Mesendoderm (in vitro differentiated cells): ENCODE data around the gene PDAP1.
"Not testable (repeated sequence)": the region's sequence is repeated elsewhere in the genome, so short reads cannot be mapped to it uniquely, and the experiment has no call there.

ENCODE experiments used
- DNase-seq: peaks from one replicate; pipeline ENCODE4 v3.0.0; 2013
- H2AK5ac ChIP-seq: 2 replicates; pipeline ENCODE4 v1.6.1; 2013; ENCODE audit warnings: low read length, inconsistent platforms
- H2BK120ac ChIP-seq: 2 replicates; pipeline ENCODE4 v1.6.1; 2013; ENCODE audit warnings: low read depth, mild to moderate bottlenecking, low read length, moderate library complexity, mixed read lengths
- H2BK15ac ChIP-seq: replicated peaks from 2 replicates; pipeline ENCODE4 v1.6.1; 2013; ENCODE audit warnings: low read depth, mild to moderate bottlenecking, moderate library complexity
- H2BK5ac ChIP-seq: 2 replicates; pipeline ENCODE4 v1.6.1; 2013; ENCODE audit warnings: low read length, inconsistent platforms
- H3K18ac ChIP-seq: 2 replicates; pipeline ENCODE4 v1.6.1; 2013; ENCODE audit warnings: mild to moderate bottlenecking, low read length, mixed read lengths
- H3K23ac ChIP-seq: one replicate; pipeline ENCODE4 v1.6.1; 2013; ENCODE audit warnings: low read length
- H3K27ac ChIP-seq: 2 replicates; pipeline ENCODE4 v1.5.1; 2013; ENCODE audit warnings: low read depth, mild to moderate bottlenecking, inconsistent platforms, low read length, moderate library complexity
- H3K27me3 ChIP-seq: 2 replicates; pipeline ENCODE4 v1.6.1; 2013; ENCODE audit warnings: low read length, control low read depth, mild to moderate bottlenecking, inconsistent platforms; ENCODE audit not compliant: insufficient read depth, poor library complexity
- H3K36me3 ChIP-seq: 2 replicates; pipeline ENCODE4 v1.6.1; 2013; ENCODE audit warnings: low read length, inconsistent platforms; ENCODE audit not compliant: control insufficient read depth, insufficient read depth
- H3K4ac ChIP-seq: one replicate; pipeline ENCODE4 v1.6.1; 2013; ENCODE audit warnings: low read depth, mild to moderate bottlenecking, low read length, moderate library complexity
- H3K4me1 ChIP-seq: 2 replicates; pipeline ENCODE4 v1.6.1; 2013; ENCODE audit warnings: low read depth, low read length, inconsistent platforms; ENCODE audit not compliant: control insufficient read depth
- H3K4me2 ChIP-seq: 2 replicates; pipeline ENCODE4 v1.6.1; 2013; ENCODE audit warnings: low read length
- H3K4me3 ChIP-seq: 2 replicates; pipeline ENCODE4 v1.5.1; 2013; ENCODE audit warnings: mild to moderate bottlenecking, low read length
- H3K56ac ChIP-seq: one replicate; pipeline ENCODE4 v1.6.1; 2013; ENCODE audit warnings: low read length
- H3K79me1 ChIP-seq: 2 replicates; pipeline ENCODE4 v1.6.1; 2013; ENCODE audit warnings: low read length, inconsistent platforms
- H3K79me2 ChIP-seq: 2 replicates; pipeline ENCODE4 v1.6.1; 2013; ENCODE audit warnings: mild to moderate bottlenecking, low read length; ENCODE audit not compliant: control insufficient read depth, insufficient read depth
- H3K9ac ChIP-seq: 2 replicates; pipeline ENCODE4 v1.6.1; 2013; ENCODE audit warnings: low read length, inconsistent platforms
- H4K5ac ChIP-seq: one replicate; pipeline ENCODE4 v1.6.1; 2013; ENCODE audit warnings: low read length
- H4K8ac ChIP-seq: one replicate; pipeline ENCODE4 v1.6.1; 2013; ENCODE audit warnings: low read depth, mild to moderate bottlenecking, control low read depth, low read length, moderate library complexity
- WGBS: extraction: QIAGEN DNeasy Blood & Tissue Kit; methylation state at CpG from one replicate; pipeline ENCODE4 v1.1.7; 2013; ENCODE audit warnings: low lambda C conversion rate, missing lambda C conversion rate; ENCODE audit not compliant: insufficient coverage; ENCODE audit errors: extremely low coverage; 5-methylcytosine and 5-hydroxymethylcytosine counted together

The PDAP1 gene

GRCh38 chr7:99363286-99363685 lies 45.1 kb downstream of the PDAP1 start:
- Histone ChIP-seq H3K4me3 (no peak overlapping the region), H3K18ac (no peak overlapping the region), H2BK15ac (no peak overlapping the region), H3K4me1 (no peaks in the 10 kb centered on the region), H2AK5ac (no peak overlapping the region), H3K79me2 (no peaks in the 10 kb centered on the region), H3K27ac (no peak overlapping the region), H3K79me1 (no peaks in the 10 kb centered on the region), H3K9ac (no peak overlapping the region), H3K4ac (no peak overlapping the region), H2BK120ac (no peak overlapping the region), H2BK5ac (no peak overlapping the region), H4K8ac (no peak overlapping the region), H3K36me3 (peaks cover 13% of the 10 kb centered on the region), H3K56ac (no peak overlapping the region), H4K5ac (no peak overlapping the region), H3K4me2 (no peak overlapping the region), H3K23ac (no peak overlapping the region), H3K27me3 (no peaks in the 10 kb centered on the region)
- WGBS = no CpG with 5 or more reads among the region's 5 CpGs
- no peak for DNase-seq

GRCh38 chr7:99362801-99363200 lies 45.6 kb downstream of the PDAP1 start:
- Histone ChIP-seq H3K27me3 (no peaks in the 10 kb centered on the region), H3K79me2 (no peaks in the 10 kb centered on the region), H3K79me1 (no peaks in the 10 kb centered on the region), H3K27ac (no peak overlapping the region), H3K18ac (no peak overlapping the region), H2BK5ac (no peak overlapping the region), H4K8ac (no peak overlapping the region), H3K36me3 (peaks cover 14% of the 10 kb centered on the region), H2BK15ac (no peak overlapping the region), H3K56ac (no peak overlapping the region), H3K4me3 (no peak overlapping the region), H3K4me1 (no peaks in the 10 kb centered on the region), H4K5ac (no peak overlapping the region), H3K23ac (no peak overlapping the region), H3K9ac (no peak overlapping the region), H3K4ac (no peak overlapping the region), H2BK120ac (no peak overlapping the region), H3K4me2 (no peak overlapping the region), H2AK5ac (no peak overlapping the region)
- DNase-seq = no peak
- WGBS = no CpG with 5 or more reads among the region's 3 CpGs

GRCh38 chr7:99359465-99360154 lies 48.8 kb downstream of the PDAP1 start:
- Histone ChIP-seq H3K27me3 (no peaks in the 10 kb centered on the region), H4K5ac (no peak overlapping the region), H2AK5ac (no peak overlapping the region), H2BK120ac (no peak overlapping the region), H3K79me1 (no peaks in the 10 kb centered on the region), H3K4me3 (no peak overlapping the region), H3K27ac (no peak overlapping the region), H3K79me2 (no peaks in the 10 kb centered on the region), H3K36me3 (peaks cover 14% of the 10 kb centered on the region), H3K9ac (no peak overlapping the region), H3K4ac (no peak overlapping the region), H3K18ac (no peak overlapping the region), H4K8ac (no peak overlapping the region), H3K23ac (no peak overlapping the region), H2BK5ac (no peak overlapping the region), H2BK15ac (no peak overlapping the region), H3K4me1 (no peaks in the 10 kb centered on the region), H3K56ac (no peak overlapping the region), H3K4me2 (no peak overlapping the region)
- DNase-seq = peak; percentile 60
- WGBS = no CpG with 5 or more reads among the region's 22 CpGs

GRCh38 chr7:99358521-99358920 lies 49.9 kb downstream of the PDAP1 start:
- DNase-seq, H3K27me3 ChIP-seq, H3K56ac ChIP-seq, H3K18ac ChIP-seq, H3K9ac ChIP-seq, H3K79me1 ChIP-seq, H3K4me3 ChIP-seq, H3K4me1 ChIP-seq, H3K4me2 ChIP-seq, H3K4ac ChIP-seq, H2AK5ac ChIP-seq, H2BK120ac ChIP-seq, H2BK15ac ChIP-seq, H2BK5ac ChIP-seq, H3K23ac ChIP-seq, H4K5ac ChIP-seq, H3K27ac ChIP-seq, H4K8ac ChIP-seq, H3K79me2 ChIP-seq: not testable (repeated sequence)
- peaks cover 14% of the 10 kb centered on the region for H3K36me3 ChIP-seq
- WGBS = no CpG with 5 or more reads among the region's 15 CpGs

GRCh38 chr7:99357701-99358490 lies 50.5 kb downstream of the PDAP1 start:
- H3K18ac ChIP-seq = no peak overlapping the region
- H3K23ac ChIP-seq = no peak overlapping the region
- no peaks in the 10 kb centered on the region for H3K79me1 ChIP-seq
- H3K4me2 ChIP-seq = no peak overlapping the region
- H3K4me1 ChIP-seq = no peaks in the 10 kb centered on the region
- H2BK15ac ChIP-seq = no peak overlapping the region
- H3K9ac ChIP-seq = no peak overlapping the region
- no peak overlapping the region for H4K5ac ChIP-seq
- H3K56ac ChIP-seq = no peak overlapping the region
- H3K4ac ChIP-seq = no peak overlapping the region
- WGBS = no CpG with 5 or more reads among the region's 16 CpGs
- DNase-seq = no peak
- H2BK5ac ChIP-seq = no peak overlapping the region
- no peak overlapping the region for H2BK120ac ChIP-seq
- no peak overlapping the region for H3K27ac ChIP-seq
- H4K8ac ChIP-seq = no peak overlapping the region
- H3K27me3 ChIP-seq = no peaks in the 10 kb centered on the region
- no peak overlapping the region for H3K4me3 ChIP-seq
- no peaks in the 10 kb centered on the region for H3K79me2 ChIP-seq
- peaks cover 14% of the 10 kb centered on the region for H3K36me3 ChIP-seq
- H2AK5ac ChIP-seq = no peak overlapping the region
